ENCODE measurements around the gene MC4R.

DNA sequence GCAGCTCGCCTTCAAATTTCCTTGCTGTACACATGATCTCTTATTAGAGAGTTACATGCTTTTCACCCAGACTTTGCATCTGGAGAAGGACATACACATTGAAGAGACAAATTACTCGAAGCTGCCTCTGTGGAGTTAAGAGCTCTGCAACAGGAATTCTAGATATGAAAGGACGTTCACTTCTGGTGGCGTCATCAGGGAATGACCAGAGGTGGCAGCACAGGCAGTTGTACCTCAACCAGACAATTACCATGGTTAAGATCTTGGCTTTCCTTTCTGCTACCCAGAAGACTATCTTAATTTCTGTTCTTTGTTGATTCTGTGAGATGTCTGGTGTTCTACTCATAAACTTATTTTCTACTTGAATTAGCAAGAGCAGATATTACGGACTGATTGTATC, 39.1 kb upstream of the MC4R start:
- TF ChIP-seq, protein P1, sequence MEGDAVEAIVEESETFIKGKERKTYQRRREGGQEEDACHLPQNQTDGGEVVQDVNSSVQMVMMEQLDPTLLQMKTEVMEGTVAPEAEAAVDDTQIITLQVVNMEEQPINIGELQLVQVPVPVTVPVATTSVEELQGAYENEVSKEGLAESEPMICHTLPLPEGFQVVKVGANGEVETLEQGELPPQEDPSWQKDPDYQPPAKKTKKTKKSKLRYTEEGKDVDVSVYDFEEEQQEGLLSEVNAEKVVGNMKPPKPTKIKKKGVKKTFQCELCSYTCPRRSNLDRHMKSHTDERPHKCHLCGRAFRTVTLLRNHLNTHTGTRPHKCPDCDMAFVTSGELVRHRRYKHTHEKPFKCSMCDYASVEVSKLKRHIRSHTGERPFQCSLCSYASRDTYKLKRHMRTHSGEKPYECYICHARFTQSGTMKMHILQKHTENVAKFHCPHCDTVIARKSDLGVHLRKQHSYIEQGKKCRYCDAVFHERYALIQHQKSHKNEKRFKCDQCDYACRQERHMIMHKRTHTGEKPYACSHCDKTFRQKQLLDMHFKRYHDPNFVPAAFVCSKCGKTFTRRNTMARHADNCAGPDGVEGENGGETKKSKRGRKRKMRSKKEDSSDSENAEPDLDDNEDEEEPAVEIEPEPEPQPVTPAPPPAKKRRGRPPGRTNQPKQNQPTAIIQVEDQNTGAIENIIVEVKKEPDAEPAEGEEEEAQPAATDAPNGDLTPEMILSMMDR (conservative IDR thresholded peaks at IDR 0.05; ENCODE audit: low read depth, low read length) = no peak
- TF ChIP-seq, protein P2, sequence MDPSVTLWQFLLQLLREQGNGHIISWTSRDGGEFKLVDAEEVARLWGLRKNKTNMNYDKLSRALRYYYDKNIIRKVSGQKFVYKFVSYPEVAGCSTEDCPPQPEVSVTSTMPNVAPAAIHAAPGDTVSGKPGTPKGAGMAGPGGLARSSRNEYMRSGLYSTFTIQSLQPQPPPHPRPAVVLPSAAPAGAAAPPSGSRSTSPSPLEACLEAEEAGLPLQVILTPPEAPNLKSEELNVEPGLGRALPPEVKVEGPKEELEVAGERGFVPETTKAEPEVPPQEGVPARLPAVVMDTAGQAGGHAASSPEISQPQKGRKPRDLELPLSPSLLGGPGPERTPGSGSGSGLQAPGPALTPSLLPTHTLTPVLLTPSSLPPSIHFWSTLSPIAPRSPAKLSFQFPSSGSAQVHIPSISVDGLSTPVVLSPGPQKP (IDR thresholded peaks at IDR 0.05; ENCODE audit: borderline replicate concordance, low read depth, low read length) = no peak
- TF ChIP-seq POLR2A (IDR thresholded peaks at IDR 0.05; ENCODE audit: low read depth, low read length) = no peak
